ENCODE results near the gene MDM1.

MDM1 gene

DNA sequence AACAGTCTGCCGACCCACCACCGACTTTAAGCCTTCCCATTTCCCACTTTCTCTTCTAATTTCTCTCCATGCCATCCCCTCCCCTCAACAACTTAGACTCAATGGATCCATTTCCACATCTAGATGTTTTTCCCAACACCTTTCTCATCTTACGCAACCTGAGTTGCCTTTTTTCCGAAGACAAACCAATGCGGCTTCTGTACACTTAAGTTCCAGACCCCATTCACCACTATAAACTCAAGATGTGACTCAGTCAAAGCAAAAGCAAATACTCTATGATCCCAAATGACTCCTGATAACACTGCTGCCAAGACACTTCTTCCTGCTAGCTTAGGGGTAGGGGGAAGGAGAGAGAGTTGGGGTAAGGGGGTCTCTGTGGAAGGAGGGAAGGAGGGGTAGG is 80.1 kb downstream of the MDM1 start:
- no peaks in the 10 kb centered on the region for H3K4me1 ChIP-seq (ENCODE audit: insufficient read depth, poor library complexity, severe bottlenecking)
- no peak overlapping the region for H3K4me3 ChIP-seq (ENCODE audit: severe bottlenecking)
- TF ChIP-seq, protein P1, sequence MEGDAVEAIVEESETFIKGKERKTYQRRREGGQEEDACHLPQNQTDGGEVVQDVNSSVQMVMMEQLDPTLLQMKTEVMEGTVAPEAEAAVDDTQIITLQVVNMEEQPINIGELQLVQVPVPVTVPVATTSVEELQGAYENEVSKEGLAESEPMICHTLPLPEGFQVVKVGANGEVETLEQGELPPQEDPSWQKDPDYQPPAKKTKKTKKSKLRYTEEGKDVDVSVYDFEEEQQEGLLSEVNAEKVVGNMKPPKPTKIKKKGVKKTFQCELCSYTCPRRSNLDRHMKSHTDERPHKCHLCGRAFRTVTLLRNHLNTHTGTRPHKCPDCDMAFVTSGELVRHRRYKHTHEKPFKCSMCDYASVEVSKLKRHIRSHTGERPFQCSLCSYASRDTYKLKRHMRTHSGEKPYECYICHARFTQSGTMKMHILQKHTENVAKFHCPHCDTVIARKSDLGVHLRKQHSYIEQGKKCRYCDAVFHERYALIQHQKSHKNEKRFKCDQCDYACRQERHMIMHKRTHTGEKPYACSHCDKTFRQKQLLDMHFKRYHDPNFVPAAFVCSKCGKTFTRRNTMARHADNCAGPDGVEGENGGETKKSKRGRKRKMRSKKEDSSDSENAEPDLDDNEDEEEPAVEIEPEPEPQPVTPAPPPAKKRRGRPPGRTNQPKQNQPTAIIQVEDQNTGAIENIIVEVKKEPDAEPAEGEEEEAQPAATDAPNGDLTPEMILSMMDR (IDR thresholded peaks at IDR 0.05; ENCODE audit: poor library complexity, severe bottlenecking), result no peak
- no peaks in the 10 kb centered on the region for H3K27me3 ChIP-seq (ENCODE audit: insufficient read depth, poor library complexity, severe bottlenecking)
- ATAC-seq (ENCODE audit: low read depth), result no peak
- no peaks in the 10 kb centered on the region for H3K9me3 ChIP-seq (ENCODE audit: severe bottlenecking)
- H3K27ac ChIP-seq (ENCODE audit: poor library complexity, severe bottlenecking), result no peak overlapping the region
- no peak for DNase-seq (ENCODE audit: low spot score)
- no peaks in the 10 kb centered on the region for H3K36me3 ChIP-seq (ENCODE audit: low read depth)

DNA sequence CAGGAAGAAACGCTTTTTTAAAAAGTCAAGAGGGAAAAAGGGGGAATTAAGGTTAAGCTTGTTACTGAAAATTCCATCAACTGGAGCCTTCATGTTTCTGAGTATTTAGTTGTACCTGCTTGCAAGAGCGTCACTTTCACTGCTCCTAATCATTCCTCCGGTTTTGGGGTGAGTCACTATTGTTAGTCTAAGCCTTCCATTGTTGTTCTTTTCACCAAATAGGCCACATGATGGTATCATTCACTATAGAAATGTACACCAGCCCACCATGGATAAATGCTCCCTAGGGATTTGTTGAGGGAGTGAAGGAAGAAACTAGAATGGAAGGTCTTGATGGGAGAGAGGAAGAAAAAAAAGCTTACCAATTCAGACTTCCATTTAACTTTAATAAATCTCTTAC is 81.7 kb downstream of the MDM1 start:
- no peak overlapping the region for H3K27ac ChIP-seq (ENCODE audit: poor library complexity, severe bottlenecking)
- H3K36me3 ChIP-seq (ENCODE audit: low read depth), result no peaks in the 10 kb centered on the region
- no peaks in the 10 kb centered on the region for H3K9me3 ChIP-seq (ENCODE audit: severe bottlenecking)
- DNase-seq (ENCODE audit: low spot score) (no peak), ATAC-seq (ENCODE audit: low read depth) (no peak)
- no peaks in the 10 kb centered on the region for H3K4me1 ChIP-seq (ENCODE audit: insufficient read depth, poor library complexity, severe bottlenecking)
- TF ChIP-seq, protein P1 (IDR thresholded peaks at IDR 0.05; ENCODE audit: poor library complexity, severe bottlenecking), result no peak
- H3K4me3 ChIP-seq (ENCODE audit: severe bottlenecking), result no peak overlapping the region
- no peaks in the 10 kb centered on the region for H3K27me3 ChIP-seq (ENCODE audit: insufficient read depth, poor library complexity, severe bottlenecking)

DNA sequence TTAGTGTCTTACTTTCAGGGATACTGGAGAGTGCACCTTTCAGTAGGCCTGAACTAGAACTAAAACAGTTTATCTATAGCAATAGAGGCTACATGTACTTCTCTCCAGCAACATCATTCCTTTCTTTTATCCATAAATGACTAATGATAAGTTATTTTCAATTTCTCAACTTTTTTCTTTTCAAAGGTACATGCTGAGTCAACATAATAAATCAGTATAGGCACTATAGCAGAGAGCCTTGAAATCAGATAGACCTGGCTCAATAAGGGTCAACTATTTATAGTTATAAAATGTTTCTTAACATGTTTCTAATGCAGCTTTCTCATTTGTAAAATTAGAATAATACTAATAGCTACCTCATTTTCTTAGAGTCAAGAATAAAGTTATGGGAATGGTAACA is 84.4 kb downstream of the MDM1 start:
- TF ChIP-seq, protein P1 (IDR thresholded peaks at IDR 0.05; ENCODE audit: poor library complexity, severe bottlenecking), result no peak
- no peaks in the 10 kb centered on the region for H3K27me3 ChIP-seq (ENCODE audit: insufficient read depth, poor library complexity, severe bottlenecking)
- H3K9me3 ChIP-seq (ENCODE audit: severe bottlenecking), result no peaks in the 10 kb centered on the region
- DNase-seq (ENCODE audit: low spot score) (no peak), ATAC-seq (ENCODE audit: low read depth) (no peak)
- H3K4me1 ChIP-seq (ENCODE audit: insufficient read depth, poor library complexity, severe bottlenecking), result no peaks in the 10 kb centered on the region
- H3K36me3 ChIP-seq (ENCODE audit: low read depth), result no peaks in the 10 kb centered on the region
- H3K27ac ChIP-seq (ENCODE audit: poor library complexity, severe bottlenecking), result no peak overlapping the region
- H3K4me3 ChIP-seq (ENCODE audit: severe bottlenecking), result no peak overlapping the region

DNA sequence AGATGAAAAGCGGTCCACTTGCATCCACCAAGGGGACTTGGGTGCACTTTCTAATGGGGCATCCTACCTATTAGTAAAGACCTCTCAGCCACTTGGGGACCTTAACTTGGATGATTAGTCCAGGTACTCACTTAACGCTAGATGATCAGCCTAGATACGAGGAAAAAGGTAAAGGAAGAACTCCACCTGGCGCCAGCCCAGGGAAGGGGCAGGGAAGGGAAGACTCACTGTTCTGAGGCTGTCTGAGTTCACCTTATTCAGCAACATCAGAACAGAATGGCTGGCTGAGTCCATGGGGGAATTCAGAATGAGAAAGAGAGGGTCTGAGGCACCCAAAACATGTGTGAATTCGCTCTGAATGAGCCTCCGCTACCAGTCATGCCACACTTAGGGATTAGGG is 85.8 kb downstream of the MDM1 start:
- no peak overlapping the region for H3K4me3 ChIP-seq (ENCODE audit: severe bottlenecking)
- TF ChIP-seq, protein P1 (IDR thresholded peaks at IDR 0.05; ENCODE audit: poor library complexity, severe bottlenecking), result no peak
- no peaks in the 10 kb centered on the region for H3K9me3 ChIP-seq (ENCODE audit: severe bottlenecking)
- ATAC-seq (ENCODE audit: low read depth), result no peak
- H3K36me3 ChIP-seq (ENCODE audit: low read depth), result no peaks in the 10 kb centered on the region
- H3K4me1 ChIP-seq (ENCODE audit: insufficient read depth, poor library complexity, severe bottlenecking), result no peaks in the 10 kb centered on the region
- no peak overlapping the region for H3K27ac ChIP-seq (ENCODE audit: poor library complexity, severe bottlenecking)
- H3K27me3 ChIP-seq (ENCODE audit: insufficient read depth, poor library complexity, severe bottlenecking), result no peaks in the 10 kb centered on the region
- DNase-seq (ENCODE audit: low spot score), result no peak

DNA sequence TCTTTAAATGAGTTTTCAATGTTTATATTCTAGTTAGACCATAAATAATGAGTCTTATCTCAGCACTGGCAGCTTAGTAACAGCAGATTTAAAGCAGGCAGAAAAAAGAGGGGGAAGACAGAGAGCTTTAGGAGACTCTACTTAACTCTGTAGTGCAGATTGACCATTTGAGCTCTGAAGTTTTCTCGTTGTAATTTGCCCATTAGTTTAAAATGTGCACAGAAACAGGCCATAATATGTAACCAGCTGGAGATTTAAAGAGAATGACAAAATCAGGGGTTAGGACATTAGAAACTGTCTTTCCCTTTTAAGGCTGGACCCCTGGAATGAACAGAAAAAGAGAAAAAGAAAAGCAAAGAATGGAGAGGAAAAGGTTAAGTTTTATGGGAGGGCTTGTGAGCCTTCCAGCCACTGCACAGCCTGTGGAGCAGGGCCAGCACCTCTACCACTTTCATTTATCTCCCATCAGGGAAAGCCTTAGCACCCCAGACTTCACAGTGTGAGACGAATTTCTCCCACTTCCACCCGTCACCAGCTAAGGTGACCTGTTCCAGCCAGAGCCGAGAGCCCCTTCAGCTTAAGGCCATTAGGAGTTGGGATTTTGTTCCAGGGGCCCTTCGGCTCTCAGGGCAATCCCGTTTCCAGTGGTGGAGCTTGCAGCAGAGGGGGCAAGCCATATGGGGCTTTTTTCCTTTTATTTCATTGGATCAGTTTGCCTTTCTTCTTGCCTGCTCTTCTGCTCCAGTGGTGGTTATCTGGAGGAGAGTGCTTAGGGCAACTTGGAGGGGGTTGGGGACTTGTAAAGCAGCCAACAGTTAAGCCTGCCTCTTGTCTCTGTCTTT is 86.8 kb downstream of the MDM1 start:
- Histone ChIP-seq H3K4me1 (ENCODE audit: insufficient read depth, poor library complexity, severe bottlenecking) (peaks cover 3% of the 10 kb centered on the region), H3K27ac (ENCODE audit: poor library complexity, severe bottlenecking) (no peak overlapping the region), H3K36me3 (ENCODE audit: low read depth) (no peaks in the 10 kb centered on the region), H3K9me3 (ENCODE audit: severe bottlenecking) (no peaks in the 10 kb centered on the region), H3K4me3 (ENCODE audit: severe bottlenecking) (no peak overlapping the region), H3K27me3 (ENCODE audit: insufficient read depth, poor library complexity, severe bottlenecking) (no peaks in the 10 kb centered on the region)
- TF ChIP-seq, protein P1 (IDR thresholded peaks at IDR 0.05; ENCODE audit: poor library complexity, severe bottlenecking), result no peak
- ATAC-seq (ENCODE audit: low read depth), result no peak
- no peak for DNase-seq (ENCODE audit: low spot score)
